OCI-M2 (cell line): ENCODE measurements around the gene BRIP1.
"Not testable (repeated sequence)": the region's sequence is repeated elsewhere in the genome, so short reads cannot be mapped to it uniquely, and the experiment has no call there.

Experiments used
- DNase-seq: peaks from one replicate; lab custom pipeline; 2025; ENCODE audit not compliant: unreplicated experiment; lab: John Stamatoyannopoulos, UW

Gene BRIP1

GRCh38 chr17:61670691-61671090 is 192.6 kb downstream of the BRIP1 start:
- DNase-seq: no peak

- no peak for DNase-seq
Observed at GRCh38 chr17:61669522-61669921, 193.8 kb downstream of the BRIP1 start.

GRCh38 chr17:61668486-61668885 is 194.8 kb downstream of the BRIP1 start:
- DNase-seq: no peak

GRCh38 chr17:61666406-61667088 is 196.8 kb downstream of the BRIP1 start:
- DNase-seq: not testable (repeated sequence)

GRCh38 chr17:61663310-61663709 is 200.0 kb downstream of the BRIP1 start:
- DNase-seq: no peak

GRCh38 chr17:61662741-61663140 is 200.6 kb downstream of the BRIP1 start:
- no peak for DNase-seq

- no peak for DNase-seq
Observed at GRCh38 chr17:61662186-61662585, 201.1 kb downstream of the BRIP1 start.

GRCh38 chr17:61660746-61661485 is 202.4 kb downstream of the BRIP1 start:
- DNase-seq: no peak

GRCh38 chr17:61659437-61659836 is 203.9 kb downstream of the BRIP1 start:
- DNase-seq: no peak

GRCh38 chr17:61658183-61658582 is 205.1 kb downstream of the BRIP1 start:
- no peak for DNase-seq

GRCh38 chr17:61657338-61657737 is 206.0 kb downstream of the BRIP1 start:
- no peak for DNase-seq

GRCh38 chr17:61656721-61657217 is 206.6 kb downstream of the BRIP1 start:
- DNase-seq: no peak

GRCh38 chr17:61650749-61651148 is 212.6 kb downstream of the BRIP1 start:
- no peak for DNase-seq

- DNase-seq: no peak
Observed at GRCh38 chr17:61648587-61648986, 214.7 kb downstream of the BRIP1 start.

GRCh38 chr17:61647047-61647446 is 216.3 kb downstream of the BRIP1 start:
- no peak for DNase-seq

- DNase-seq: no peak
Observed at GRCh38 chr17:61646482-61646881, 216.8 kb downstream of the BRIP1 start.

- no peak for DNase-seq
Observed at GRCh38 chr17:61645920-61646319, 217.4 kb downstream of the BRIP1 start.

- DNase-seq: no peak
Observed at GRCh38 chr17:61644800-61645774, 218.2 kb downstream of the BRIP1 start.

- DNase-seq: no peak
Observed at GRCh38 chr17:61642768-61643167, 220.6 kb downstream of the BRIP1 start.

GRCh38 chr17:61641715-61642114 is 221.6 kb downstream of the BRIP1 start:
- DNase-seq: no peak

- no peak for DNase-seq
Observed at GRCh38 chr17:61641084-61641483, 222.2 kb downstream of the BRIP1 start.
